Measurements from ENCODE around the gene SMIM14.
"Not testable (repeated sequence)": the region's sequence is repeated elsewhere in the genome, so short reads cannot be mapped to it uniquely, and the experiment has no call there.

SMIM14 gene

DNA sequence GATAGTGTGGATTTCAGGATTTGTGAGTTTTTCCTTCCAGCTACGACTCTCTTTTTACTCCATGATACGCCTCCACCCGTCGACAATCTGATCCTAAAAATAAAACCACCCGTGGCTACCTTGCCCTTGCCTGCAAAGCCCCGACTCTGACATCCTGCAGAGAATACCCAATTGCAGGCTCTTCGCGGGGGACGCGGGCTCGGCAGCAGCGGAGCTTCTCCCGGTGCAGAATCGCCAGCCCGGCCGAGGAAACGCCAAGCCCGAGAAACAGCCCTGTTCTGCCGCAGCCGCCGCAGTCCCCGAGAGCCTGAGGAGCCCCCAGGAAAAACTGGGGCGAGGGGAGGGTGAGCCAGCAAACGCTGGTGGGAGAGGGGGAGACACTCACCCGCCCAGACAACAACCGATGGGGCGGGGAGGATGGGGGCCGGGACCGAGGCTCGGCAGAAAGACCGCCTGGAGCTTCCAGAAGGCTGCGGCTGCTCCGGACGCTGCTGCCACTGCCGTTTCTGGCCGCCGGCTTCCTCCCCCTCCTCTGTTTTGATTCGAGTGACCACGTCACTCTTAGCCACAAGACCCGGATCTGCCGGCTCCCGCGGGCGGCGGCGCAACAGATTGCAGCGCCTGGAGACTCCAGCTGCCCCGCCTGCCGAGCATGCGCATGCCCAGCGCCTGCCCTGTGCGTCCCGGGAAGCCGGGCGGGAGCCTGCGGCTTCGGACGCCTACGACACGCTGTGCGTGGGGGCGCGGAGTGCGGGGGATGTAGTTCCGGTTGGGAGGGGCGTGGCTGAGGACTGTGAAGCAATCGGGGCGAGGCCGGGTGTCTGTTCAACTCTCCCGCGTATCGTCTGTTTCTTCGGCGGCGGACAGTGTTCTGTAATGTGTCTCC lies at the start of gene SMIM14:
Gene SMIM14 (minus strand): TSS at position 512 of the 886 bp plus-strand sequence. CDS start 33,720 bp downstream, outside the sequence.
- DNase-seq (ENCODE audit: low read depth) = peak; percentile 77

DNA sequence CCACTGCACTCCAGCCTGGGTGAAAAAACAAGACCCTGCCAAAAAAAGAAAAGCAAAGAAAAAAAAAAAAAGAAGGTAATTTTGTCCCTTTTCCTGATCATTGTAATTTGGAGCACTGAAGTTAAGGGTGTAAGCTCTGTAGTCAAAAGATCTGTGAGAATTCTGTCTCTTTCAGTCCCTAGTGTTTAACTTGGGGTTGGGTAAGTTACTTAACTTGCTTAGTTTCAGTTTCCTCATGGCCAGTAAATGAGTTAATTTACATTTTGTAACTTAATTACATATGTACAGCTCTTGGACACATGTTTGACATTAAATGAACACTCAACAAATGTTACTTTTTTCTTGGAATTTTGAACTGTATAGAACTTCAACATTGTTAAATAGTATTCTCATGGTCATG lies 48.3 kb upstream of the SMIM14 start:
- no peak for DNase-seq (ENCODE audit: low read depth)

DNA sequence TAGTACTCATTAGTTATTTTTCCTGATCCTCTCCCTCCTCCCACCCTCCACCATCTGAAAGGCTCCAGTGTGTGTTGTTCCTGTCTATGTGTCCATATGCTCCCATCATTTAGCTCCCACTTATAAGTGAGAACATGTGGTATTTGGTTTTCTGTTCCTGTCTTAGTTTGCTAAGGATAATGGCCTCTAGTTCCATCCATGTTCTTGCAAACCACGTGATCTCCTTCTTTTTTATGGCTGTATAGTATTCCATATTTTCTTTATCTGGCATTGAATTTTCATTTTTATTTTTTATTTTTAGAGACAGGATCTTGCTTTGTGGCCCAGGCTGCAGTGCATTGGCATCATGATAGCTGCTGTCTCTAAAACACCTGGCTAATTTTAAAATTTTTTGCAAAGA lies 47.3 kb upstream of the SMIM14 start:
- no peak for DNase-seq (ENCODE audit: low read depth)

DNA sequence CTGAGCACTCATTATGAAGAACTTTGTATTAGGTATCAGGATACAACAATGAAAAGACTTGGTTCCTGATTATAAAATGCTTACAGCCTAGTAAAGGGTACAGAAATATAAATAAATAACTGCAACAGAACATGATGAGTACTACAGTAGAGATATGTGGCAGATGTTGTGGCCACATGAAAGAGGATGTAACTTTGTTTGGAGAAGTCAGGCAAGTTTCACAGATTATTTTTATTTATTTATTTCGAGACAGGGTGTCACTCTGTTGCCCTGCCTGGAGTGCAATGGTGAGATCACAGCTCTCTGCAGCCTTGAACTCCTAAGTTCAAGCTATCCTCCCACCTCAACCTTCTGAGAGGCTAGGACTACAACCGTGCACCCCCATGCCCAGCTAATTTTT lies 43.5 kb upstream of the SMIM14 start:
- no peak for DNase-seq (ENCODE audit: low read depth)

DNA sequence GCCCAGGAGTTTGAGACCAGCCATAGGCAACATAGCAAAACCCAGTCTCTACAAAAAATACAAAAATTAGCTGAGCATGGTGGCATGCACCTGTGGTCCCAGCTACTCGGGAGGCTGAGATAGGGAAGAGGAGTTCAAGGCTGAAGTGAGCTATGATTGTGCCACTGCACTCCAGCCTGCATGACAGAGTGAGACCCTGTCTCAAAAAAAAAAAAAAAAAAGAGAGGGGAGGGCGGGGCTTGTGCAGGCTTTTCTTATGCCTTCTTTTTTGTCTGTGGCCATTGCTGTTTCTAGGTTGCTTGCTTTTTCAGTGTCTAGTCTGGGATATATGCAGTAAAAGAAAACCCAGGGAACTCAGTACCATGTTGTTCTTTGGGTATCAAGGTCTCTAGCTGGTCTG lies 42.3 kb upstream of the SMIM14 start:
- not testable (repeated sequence) for DNase-seq (ENCODE audit: low read depth)

DNA sequence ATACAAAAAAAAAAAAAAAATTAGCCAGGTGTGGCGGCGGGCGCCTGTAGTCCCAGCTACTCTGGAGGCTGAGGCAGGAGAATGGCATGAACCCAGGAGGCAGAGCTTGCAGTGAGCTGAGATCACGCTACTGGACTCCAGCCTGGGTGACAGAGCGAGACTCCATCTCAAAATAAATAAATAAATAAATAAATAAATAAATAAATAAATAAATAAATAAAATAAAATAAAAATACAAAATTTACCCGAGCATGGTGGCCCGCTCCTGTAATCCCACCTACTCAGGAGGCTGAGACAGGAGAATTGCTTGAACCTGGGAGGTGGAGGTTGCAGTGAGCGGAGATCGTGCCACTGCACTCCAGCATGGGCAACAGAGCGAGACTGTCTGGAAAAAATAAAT lies 37.0 kb upstream of the SMIM14 start:
- DNase-seq (ENCODE audit: low read depth) = not testable (repeated sequence)

DNA sequence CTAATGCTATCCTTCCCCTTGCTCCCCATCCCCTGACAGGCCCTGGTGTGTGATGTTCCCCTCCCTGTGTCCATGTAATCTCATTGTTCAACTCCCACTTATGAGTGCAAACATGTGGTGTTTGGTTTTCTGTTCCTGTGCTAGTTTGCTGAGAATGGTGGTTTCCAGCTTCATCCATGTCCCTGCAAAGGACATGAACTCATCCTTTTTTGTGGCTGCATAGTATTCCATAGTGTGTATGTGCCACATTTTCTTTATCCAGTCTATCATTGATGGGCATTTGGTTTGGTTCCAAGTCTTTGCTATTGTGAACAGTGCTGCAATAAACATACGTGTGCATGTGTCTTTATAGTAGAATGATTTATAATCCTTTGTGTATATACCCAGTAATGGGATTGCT lies 31.6 kb upstream of the SMIM14 start:
- DNase-seq (ENCODE audit: low read depth) = not testable (repeated sequence)

DNA sequence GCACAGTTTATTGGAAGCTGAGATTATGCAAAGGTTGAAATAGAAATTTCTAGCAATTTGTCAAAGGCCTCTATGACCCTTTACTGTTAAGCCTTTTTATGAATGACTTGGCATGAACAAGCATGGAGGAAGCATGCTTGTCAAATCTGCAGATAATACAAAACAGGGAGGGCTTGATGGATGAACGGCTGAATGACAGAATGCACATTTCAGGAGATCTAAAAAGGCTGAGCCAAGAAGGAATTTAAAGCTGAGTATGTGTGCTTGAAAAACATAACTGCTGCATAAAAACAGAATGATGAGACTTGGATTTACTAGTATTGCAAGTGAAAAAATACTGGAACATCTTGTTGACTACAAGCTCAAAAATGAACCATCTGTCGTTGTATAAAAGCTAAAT lies 30.2 kb upstream of the SMIM14 start:
- no peak for DNase-seq (ENCODE audit: low read depth)

DNA sequence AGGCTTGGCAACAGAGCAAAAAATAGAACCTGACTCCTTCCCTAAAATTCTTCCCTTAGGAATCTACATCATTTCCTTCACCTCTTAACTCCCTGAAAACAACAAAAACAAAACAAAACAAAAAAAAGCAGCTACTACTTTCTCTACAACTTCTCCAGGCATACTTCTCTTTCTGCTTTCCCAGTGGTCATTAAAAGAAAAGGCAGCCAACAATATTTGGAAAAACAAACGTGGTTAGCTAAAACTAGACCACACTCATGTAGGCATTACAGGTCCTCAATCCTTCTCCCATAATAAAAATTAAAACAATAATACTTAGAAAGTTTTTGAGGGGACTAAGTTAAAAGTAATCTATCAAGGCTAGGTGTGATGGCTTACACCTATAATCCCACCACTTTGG lies 29.0 kb upstream of the SMIM14 start:
- DNase-seq (ENCODE audit: low read depth) = no peak

DNA sequence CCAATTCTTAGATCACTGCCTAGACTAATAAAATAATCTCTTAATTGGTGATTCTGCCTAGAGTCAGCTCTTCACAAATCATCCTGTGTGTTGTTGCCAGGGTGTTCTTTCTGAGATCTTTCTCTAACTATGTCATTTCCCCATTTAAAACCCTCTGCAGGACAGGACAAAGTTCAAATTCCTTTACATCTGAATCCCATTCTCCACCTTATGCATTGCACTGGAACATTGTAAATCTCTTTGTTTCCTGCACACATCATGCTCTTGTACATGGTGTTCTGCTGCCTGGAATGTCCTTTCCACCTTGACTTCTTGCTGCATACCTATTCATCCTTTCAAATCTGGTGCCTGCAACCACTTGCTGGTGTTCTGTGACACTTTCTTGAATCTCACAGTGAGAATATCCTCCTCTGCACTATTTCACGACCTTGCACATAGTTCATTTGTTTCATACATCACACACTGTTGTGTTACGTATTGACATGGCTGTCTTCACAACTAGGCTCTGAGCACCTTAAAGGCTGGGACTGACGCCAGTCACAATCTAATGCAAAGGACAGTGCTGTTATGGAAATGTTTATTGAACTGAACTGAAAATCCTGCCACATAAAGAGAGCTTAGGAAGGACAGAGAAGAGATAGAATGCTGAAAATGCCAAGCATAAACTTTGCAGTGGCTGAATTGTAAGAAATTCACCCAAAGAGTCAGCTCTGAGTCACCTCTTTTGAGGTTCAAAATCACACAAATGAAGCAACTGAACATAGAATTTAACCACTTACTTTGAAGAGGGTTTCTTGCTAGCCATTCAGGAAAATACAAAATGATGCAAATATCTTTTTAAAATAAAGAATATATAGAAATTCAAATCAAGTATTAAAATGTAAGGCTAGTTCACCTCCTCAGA lies 26.4 kb upstream of the SMIM14 start:
- DNase-seq (ENCODE audit: low read depth) = no peak

DNA sequence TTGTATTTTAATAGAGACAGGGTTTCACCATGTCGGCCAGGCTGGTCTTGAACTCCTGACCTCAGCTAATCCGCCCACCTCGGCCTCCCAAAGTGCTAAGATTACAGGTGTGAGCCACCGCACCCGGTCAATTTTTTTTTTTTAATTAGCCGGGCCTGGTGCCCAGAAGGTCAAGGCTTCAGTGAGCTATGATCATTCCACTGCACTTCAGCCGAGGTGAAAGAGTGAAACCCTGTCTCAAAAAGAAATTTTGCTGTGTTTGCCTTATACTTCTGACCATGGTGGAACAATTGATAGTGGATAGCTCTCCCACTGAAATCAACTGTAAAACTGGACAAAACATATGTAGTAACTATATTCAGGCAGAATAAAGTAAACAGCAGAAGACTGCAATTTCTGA lies 24.0 kb upstream of the SMIM14 start:
- no peak for DNase-seq (ENCODE audit: low read depth)

DNA sequence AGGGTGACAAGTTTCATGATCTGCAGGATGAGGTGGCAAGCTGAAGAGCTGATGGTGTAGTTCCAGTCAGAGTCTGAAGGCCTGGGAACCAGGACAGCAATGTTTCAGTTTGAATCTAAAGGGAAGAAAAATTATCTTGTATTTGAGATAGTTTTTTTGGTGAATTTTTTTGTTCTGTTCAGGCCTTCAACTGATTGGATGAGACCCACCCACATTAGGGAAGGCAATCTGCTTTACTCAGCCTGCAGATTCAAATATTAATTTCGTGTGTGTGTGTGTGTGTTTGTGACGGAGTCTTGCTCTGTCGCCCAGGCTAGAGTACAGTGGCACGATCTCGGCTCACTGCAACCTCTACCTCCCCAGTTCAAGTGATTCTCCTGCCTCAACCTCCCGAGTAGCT lies 22.1 kb upstream of the SMIM14 start:
- no peak for DNase-seq (ENCODE audit: low read depth)

DNA sequence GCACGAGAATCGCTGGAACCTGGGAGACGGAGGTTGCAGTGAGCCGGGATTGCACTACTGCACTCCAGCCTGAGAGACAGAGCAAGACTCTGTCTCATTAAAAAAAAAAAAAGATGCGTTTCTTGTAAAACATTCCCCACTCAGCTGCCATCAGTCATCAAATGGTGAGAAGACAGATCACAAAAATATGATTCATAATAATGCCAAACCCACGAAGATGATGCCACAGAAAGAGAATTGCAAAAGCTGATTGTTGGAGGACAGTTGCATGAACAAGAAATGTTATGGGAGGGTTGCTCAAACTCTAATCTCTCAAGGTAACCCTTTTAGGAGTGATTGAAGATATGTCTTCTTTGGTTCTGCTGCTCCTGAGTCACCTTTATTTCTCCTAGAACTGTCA lies 21.4 kb upstream of the SMIM14 start:
- DNase-seq (ENCODE audit: low read depth) = no peak

DNA sequence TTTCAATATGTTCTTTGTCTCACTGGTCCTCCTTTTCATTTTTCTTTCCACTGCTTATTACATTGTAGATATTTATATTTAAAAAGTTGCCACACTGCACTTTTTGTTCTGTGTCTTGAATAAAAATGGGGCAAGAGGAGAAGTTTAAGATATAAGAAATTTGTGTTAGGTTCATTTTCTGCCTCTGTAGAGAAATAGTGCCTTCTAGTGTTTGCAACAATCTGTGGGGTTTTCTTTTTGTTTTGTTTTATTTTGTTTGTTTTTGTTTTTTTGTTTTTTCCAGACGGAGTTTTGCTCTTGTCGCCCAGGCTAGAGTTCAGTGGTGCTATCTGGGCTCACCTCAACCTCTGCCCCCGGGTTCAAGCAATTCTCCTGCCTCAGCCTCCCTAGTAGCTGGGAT lies 20.1 kb upstream of the SMIM14 start:
- no peak for DNase-seq (ENCODE audit: low read depth)

DNA sequence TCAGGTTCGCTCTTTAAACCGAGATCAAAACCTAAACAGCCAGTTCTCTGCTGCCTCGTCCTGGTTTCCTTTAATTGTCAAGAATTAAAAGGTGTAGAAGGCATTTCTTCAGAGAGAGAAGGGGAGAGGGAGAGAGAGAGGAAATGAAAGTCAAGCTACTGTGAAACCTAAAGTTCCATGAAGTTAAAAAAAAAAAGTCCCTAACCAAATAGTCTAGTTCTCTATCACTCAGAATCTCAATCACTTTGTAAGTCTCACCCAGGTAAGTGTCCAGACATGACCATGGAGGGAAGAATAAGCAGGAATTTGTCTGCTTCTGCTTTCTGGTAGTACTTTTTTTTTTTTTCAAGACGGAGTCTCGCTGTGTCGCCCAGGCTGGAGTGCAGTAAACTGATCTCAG lies 18.8 kb upstream of the SMIM14 start:
- DNase-seq (ENCODE audit: low read depth) = no peak

DNA sequence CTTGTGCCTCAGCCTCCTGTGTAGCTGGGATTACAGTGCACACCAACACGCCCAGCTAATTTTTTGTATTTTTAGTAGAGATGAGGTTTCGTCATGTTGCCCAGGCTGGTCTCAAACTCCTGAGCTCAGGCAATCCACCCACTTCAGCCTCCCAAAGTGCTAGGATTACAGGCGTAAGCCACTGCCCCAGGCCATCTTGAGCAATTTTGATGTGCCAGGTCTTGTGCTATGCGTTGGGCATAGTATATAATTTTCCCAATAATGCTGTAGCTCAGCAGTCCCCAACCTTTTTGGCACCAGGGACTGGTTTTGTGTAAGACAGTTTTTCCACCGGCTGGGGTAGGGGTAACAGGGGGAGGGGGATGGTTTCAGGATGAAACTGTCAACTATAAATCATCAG lies 18.0 kb upstream of the SMIM14 start:
- not testable (repeated sequence) for DNase-seq (ENCODE audit: low read depth)

DNA sequence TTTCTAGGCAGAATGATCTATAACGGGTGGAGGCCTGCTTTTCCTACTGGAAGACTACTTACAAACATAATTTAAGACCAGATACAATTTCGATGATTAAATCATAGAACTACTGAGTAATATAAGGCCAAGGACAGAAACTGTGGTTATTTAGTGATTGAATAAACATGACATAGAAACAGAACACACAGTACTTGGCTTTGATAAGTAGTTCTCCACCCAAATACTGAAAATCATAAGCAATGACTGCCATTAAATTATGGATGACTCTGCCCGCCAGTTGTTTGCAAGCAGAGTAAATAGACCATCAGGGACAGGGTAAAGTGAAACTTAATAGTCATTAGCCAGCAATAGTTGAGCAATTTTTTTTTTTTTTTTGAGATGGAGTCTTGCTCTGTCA lies 17.2 kb upstream of the SMIM14 start:
- DNase-seq (ENCODE audit: low read depth) = no peak

DNA sequence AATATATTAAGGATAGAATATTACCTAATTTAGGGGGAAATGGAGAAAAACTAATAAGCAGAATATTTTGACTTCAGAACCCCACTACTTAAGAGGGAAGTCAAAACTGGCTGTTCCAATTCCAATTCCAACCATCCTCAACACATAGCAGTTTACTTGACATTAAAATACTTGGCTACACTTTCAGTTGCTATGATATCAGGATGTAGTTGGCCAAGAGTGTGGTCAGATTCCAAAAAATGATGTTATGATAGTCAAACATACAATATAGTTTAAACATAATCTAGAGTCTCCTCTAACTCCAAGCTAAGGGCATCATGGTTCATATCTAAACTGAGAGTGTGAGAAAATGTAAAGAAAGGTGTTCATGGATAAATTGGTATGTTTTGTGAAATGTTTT lies 16.5 kb upstream of the SMIM14 start:
- DNase-seq (ENCODE audit: low read depth) = no peak

DNA sequence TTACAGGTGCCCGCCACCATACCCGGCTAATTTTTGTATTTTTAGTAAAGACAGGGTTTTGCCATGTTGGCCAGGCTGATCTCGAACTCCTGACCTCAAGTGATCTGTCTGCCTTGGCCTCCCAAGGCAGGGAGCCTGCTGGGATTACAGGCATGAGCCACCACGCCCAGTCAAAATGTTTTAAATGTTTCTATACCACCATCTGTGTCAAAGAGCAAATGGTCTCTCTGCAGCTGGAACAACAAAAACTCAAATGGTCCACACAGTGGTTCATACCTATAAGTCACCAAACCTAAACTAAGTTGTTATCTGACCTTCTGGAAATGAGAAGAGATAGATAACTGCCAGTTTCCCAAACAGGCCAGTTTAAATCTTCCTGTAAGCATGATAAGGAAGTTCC lies 12.9 kb upstream of the SMIM14 start:
- DNase-seq (ENCODE audit: low read depth) = not testable (repeated sequence)

DNA sequence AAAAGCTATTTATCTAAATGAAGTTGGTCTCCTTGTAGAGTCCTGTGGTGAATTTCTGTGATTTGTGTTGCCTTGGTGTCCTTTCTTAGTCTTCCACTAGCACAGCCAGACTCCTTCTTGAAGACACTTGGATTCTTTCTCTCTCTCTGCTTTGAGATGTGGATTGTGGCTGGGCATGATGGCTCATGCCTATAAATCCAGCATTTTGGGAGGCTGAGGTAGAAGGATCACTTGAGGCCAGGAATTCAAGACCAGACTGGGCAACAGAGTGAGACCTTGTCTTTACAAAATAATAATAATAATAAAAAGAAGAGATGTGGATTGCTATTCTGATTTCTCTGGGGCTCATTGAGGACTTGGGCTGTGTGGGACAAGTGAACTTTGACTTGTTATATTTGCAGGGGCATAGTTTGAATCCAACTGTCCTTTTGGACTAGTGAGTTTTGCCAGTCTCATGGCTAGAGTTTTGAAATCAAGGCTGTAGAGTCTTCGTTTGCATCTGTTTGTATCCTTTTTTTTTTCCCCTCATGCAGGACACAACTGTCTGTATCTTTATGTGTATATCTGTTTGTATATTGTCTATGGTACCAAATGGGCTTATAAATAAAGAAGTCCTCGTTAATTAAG lies 11.1 kb upstream of the SMIM14 start:
- no peak for DNase-seq (ENCODE audit: low read depth)

DNA sequence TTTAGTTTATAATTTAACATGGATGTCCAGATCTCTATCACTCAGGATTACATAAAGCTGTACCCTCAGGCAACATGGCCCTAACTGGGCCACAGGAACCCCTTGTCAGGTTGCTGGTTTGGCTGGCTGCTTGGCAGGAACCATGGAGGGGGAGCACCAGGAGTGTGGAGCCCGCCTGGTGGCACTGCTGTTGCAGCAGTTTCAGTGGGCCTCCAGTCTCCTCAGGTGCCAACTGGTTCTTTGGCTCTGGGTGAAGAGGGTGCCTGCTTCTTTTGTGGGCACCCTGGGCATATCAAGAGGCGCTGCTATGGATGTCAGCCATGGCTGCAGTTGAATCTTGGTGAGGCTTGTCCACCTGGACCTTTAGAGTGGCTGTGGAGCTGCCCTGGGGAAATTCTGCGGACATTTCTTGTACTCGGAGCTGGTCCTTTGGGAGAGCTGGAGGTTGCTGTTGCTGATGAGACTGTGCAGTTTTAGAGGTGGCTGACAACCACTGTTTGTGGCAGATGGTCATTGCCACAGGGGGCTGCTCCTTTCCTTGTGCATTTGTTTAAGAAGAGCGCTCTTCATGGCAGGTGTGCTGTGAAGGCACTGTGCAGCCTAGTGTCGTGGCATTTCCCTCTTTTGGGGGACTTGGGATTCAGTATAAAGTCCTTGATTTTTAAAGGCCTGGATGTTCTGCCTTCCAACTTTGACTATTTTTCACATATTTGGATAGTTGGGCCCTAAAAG lies 10.3 kb upstream of the SMIM14 start:
- DNase-seq (ENCODE audit: low read depth) = no peak

DNA sequence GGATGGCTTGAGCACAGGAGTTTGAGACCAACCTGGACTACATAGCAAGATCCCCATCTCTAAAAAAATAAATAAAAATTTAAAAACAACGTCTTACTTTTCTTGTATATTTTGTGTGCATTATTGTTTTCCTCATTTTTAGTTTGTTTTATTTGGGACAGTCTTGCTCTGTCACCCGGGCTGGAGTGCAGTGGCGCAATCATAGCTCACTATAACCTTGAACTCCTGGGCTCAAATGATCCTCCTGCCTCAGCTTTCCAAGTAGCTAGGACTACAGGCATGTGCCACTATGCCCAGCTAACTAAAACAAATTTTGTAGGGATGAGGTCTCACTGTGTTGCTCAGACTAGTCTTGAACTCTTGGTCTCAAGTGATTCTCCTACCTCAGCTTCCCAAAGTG lies 9.5 kb upstream of the SMIM14 start:
- no peak for DNase-seq (ENCODE audit: low read depth)

Measured in stimulated activated CD8-positive, alpha-beta memory T cell treated with anti-CD3 and anti-CD28 coated beads, Interleukin-12 subunit alpha, Interleukin-12 subunit beta, amount 100 ng/mL, for 1 hour (primary cell).